HL-60/S4 treated with retinoic acid at 250 ng/mL for 4 days and 3 days (cell line): ENCODE results near the gene PSMA6.
"Not testable (repeated sequence)": the region's sequence is repeated elsewhere in the genome, so short reads cannot be mapped to it uniquely, and the experiment has no call there.

Experiments used
- in situ Hi-C: fragments of 300-500 bp; cut with MboI; formaldehyde crosslinking; loops from 2 replicates; pipeline ENCODE4 v1.7.0; 2022; ENCODE audit warnings: low sequenced_read_pairs

The PSMA6 gene

DNA sequence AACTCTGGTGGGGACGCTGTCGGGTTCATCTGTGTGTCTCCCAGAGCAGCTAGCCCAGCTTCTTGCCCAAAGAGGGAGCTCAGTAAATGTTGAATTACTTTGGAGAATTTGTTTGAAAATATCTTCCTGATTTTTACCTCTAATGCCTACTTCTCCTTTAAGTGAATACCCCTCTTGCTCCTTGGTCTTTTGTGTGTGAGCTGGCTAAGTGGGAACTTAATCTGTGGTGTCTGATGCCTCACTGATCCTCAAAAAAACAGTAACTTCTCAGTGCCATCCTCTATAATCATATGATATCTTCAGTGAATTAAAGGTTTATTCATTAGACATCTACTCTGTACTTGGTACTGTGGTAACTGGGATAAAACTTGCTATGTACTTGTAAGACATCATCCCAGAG, 7.7 kb upstream of the PSMA6 start:
- in situ Hi-C loops: no loop called here

DNA sequence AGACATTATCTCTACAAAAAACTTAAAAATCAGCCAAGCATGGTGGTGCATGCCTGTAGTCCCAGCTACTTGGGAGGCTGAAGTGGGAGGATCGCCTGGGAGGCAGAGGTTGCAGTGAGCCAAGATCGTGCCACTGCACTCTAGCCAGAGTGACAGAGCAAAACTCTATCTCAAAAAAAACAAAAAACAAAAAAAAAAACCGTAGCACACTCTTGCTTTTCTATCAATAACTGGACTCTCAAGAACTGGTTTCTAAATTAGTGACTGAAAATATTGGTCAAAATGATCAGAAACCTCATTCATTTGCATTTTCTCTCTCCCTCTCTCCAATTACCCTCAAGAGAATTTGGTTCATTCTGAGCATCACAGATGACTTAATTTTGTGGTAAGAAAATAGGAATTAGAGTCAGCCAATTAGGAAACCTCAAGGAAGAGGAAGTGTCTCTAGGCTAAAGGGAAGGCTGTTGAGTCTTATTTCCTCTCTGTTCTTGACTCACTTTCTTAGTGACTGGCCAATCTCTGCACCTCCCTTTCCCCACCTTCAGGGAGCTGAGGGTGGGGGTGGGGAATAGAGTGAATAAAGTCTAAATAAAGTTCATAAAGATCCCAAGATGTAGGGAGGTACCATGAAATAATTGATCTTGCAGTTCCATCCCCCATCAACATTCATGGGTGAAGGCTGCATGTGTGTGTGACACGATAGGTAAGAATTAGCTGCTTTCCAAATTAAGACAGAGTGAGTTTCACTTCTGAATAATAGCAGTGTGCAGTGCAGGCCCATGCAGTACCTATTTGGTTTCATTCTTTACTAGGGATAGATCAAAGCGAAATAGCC, 6.8 kb upstream of the PSMA6 start:
- in situ Hi-C loops: no loop called here

DNA sequence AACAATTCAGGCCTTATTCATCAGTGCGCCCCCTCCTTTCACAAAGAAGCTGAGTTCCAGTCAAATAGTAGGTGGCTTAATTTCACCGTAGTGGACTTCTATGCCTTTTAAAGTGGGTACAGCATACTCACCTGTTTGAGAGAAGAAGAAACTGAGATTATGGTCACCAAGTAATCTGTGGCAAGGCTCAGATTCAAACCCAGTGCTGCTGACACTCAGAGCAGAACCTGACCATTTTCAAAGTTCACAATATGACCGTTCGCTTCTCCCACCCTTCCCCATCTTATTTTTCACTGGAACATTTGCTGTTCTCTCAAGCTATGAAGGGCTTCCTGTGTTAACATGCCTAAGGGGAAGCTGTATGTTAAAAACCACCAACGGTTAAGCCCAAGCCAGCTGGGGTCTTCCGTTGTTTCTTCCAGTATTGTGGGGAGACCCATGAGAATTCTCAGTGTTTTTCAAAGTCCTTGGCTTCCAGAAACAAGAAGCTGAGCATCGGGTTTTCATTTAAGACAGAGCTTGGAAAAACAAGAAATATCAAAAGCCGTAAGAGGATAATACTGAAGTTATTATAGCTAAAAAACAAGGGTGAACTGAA, 6.1 kb upstream of the PSMA6 start:
- in situ Hi-C loops: no loop called here

DNA sequence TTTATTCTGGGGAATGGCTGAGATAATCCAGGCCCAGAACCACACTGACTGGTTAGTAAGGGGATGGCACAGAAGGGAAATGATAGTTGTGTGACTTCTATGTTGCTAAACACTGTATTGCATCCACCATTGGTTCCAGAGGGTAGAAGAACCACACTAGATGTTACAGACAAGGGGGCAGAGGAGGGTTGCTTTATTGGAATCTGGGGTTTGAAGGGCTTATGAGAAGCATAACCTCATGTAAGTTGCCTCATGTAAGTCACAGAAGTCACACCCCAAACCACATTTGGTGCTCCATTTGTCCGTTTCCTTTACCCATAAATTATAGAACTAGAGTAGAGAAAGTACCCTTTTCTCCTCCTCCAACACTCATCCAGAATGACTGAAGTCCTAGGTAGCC, 5.5 kb upstream of the PSMA6 start:
- in situ Hi-C loops: no loop called here

DNA sequence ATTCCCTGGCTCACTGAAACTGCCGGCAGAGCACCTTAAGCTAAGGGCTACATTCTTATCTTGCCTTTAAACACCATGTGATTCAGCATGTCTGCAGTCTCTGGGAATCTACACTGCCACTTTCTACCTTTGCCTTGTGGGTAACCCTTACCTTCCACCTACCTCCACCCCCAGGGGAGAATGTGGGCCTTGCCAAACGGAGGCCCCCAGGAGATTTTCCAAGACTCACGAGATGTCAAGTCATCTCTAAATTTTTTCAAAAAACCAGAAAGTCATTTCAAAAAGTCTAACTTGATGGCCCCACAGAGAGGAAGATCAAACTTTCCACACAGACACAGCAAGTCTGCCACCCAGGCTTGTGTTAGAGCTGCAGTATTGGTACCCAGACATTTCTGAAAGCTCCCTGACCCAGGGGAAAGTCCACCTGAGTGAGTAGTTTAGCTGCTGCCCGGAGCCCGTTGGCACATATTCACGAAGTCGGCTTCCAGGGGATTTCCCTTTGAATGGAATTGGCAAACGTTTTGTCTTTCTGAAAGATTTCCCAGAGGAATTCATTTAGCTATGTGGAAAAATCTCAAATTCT, 4.7 kb upstream of the PSMA6 start:
- in situ Hi-C loops: no loop called here

DNA sequence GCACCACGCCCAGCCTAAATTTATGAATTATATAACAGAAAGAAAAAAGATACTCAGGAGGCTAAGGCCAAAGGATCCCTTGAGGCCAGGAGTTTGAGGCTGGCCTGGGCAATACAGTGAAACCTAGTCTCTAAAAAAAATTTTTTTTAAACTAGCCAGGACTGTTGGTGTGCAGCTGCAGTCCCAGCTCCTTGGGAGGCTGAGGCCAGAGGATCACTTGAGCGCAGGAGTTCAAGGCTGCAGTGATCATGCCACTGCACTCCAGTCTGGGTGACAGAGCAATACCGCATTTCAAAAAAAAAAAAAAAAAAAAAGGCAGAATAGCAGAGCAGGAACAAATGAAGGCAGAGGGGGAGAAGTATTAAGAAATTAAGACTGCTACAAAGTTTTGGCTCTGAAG, 2.6 kb upstream of the PSMA6 start:
- in situ Hi-C loops: no loop called here

DNA sequence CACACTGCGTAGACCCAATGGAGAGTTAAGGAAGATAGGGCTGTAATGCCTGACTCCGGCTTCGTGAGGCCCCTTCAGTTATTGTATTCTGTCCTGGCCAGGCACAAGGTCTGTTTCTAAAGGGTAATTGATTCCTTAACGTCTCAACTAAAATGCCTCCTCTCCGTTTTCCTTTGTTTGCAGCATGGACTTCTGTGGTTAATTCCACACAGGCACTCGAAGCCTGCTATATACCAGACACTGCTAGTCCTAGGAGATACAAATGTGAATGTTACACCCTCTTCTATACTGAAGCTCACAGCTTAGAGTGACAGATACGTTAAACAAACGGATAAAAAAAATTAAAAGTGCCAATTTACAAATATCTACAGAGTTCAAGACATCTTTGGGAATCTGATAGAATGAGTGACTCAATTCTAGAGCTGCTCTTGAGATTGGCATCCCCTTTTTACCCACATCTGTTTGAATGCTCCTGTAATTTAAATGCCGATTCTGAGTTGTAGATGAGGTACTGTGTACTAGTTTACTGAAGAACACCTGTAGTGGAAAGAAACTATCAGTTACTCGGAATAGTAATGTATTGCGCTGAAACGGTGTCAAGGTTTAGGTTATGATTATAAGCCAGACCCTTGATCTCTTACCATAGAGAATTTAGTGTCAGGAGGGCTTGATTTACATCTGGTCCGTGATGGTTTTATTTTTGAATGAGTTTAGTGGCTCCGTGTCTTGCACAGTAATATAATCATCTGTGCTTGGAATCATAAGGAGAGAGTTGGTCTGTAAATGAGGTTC, 784 bp downstream of the PSMA6 start:
- in situ Hi-C loops: no loop called here

DNA sequence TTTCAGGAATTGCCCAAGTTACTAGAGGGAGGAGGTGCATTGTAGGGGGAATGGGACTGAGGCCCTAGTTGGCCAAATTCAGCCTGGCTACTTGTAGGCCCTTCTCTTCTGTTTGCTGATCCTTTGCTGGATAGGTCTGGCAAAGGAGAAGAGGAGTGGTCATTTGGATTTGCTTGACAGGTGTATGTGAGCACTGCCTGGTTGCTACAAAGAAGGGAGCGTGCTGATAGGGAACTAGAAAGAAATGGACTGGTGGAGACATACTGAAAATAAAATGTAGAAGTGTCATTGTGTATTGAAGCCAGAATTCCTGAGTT, 3.6 kb downstream of the PSMA6 start:
- in situ Hi-C loops: no loop called here

DNA sequence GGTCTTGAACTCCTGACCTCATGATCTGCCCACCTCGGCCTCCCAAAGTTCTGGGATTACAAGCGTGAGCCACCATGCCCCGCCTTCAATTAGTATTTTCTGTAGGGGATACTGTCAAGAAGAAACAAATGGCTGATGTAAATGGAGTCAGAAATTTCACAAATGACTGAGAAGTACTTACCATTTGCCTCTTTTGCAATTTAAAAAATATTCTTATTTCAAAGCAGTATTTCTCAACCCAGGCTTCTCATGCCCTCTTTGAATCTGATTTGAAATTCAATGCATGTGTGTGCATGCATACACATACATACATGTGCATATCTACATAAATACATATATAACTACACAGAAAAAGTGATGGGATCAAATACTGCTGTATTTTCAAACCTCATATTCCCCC, 4.4 kb downstream of the PSMA6 start:
- in situ Hi-C loops: no loop called here

DNA sequence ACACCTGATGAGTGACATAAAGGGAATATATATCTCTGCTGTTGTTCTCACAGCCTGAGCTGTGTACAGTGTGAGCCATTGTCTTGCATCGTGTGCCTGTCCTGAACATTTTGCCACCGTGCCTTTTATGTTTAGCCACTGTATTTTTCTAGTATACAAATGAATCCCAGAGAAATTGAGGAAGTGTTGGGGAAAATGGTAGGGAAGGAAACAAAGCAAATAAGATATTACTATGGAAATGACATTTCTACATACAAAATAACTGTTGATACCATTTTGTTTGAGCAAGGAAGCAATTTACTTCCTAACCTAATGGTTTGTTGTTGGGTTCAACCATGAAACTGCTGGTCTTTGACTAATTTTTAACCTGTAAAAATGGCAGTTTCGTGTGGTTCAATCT, 5.5 kb downstream of the PSMA6 start:
- in situ Hi-C loops: no loop called here

DNA sequence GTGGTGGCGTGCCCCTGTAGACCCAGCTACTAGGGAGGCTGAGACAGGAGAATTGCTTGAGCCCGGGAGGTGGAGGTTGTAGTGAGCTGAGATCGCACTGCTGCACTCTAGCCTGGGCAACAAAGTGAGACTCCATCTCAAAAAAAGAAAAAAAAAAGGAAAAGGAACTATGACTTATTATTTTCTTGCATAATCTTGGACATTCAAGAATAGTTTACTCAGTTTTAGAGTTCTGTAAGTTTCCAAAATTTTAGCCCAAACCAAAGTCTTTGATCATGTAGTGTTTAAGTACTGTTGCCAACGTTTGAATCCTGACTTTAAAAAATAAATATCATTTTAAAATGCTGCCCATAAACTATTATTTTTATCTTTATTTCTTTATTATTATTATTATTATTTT, 6.2 kb downstream of the PSMA6 start:
- in situ Hi-C loops: no loop called here

DNA sequence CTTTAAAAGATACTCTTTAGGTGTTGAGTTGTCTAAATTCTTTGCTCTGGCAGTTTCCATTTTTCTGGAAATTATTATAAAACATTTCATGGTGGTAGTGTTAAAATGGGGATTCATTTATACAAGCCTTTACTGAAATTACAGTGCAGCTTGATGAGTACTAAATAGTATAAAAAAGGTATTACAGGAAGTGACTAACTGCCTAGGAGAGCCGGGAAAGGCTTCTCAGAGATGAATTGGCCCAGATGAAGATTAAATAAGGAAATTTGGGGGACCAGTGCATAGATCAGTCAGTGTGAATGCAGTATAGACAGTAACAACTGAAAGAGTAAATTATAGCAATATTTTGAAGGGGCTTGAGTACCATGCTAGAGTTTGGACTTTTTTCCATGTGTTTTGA, 7.5 kb downstream of the PSMA6 start:
- in situ Hi-C loops: no loop called here

DNA sequence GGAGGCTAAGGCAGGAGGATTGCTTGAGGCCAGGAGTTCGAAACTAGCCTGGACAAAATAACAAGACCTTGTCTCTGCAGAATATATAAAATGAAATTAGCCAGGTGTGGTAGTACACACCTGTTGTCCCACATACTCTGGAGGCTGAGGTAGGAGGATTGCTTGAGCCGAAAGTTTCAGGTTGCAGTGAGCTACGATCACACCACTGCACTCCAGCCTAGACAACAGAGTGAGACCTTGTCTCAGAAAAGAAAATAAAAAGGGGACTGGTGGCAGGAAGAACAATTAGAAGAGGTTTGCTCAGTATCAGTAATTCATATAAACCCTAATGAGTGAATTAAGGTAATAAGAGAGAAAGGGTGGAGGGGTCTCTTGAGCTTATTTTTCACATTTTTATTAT, 8.0 kb downstream of the PSMA6 start:
- in situ Hi-C loops: no loop called here

DNA sequence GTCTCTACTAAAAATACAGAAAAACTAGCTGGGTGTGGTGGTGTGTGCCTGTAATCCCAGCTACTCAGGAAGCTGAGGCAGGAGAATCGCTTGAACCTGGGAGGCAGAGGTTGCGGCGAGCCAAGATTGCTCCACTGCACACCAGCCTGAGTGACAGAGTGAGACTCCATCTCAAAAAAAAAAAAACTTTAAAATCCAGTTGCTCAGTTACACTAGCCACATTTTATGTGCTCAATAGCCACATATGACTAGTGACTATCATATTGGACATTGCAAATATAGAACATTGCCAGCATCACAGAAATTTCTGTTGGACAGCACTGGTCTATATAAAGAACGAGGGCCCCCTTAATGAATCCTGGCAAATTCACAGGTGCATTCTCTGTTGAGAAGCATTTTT, 9.2 kb downstream of the PSMA6 start:
- in situ Hi-C loops: not testable (repeated sequence)

DNA sequence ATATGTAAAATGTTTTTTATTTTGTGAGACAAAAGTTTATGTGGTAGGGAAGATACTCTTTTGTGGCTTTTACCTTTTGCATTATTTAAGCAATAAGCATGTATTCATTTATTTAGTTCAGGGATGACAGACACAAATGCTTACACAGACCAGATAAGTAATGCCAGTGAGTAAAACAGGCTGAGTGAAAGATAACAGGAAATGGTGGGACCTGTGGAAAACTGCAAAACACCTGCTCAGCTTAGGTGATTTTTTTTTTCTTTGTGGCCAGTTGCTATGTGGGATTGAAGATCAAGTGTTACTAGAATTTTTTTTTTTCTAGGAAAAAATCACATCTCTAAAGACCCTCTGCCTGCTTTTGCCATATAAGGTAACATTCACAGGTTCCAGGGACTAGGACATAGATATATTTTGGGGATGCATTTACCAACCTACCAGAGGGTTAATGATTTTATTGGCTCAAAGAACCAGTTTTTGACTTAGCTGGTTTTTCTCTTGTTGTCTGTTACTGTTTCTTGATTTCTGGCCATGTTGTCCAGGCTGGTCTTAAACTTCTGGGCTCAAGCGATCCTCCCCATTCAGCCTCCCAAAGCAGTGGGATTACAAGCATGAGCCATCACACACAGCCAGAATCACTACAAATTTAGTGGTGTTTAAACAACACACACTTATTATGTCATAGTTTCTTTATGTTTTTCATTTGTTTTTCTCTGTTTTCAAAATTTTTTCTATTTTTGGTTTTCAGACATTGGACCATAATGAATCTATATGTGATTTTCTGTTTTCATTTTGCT, 9.8 kb downstream of the PSMA6 start:
- in situ Hi-C loops: no loop called here

DNA sequence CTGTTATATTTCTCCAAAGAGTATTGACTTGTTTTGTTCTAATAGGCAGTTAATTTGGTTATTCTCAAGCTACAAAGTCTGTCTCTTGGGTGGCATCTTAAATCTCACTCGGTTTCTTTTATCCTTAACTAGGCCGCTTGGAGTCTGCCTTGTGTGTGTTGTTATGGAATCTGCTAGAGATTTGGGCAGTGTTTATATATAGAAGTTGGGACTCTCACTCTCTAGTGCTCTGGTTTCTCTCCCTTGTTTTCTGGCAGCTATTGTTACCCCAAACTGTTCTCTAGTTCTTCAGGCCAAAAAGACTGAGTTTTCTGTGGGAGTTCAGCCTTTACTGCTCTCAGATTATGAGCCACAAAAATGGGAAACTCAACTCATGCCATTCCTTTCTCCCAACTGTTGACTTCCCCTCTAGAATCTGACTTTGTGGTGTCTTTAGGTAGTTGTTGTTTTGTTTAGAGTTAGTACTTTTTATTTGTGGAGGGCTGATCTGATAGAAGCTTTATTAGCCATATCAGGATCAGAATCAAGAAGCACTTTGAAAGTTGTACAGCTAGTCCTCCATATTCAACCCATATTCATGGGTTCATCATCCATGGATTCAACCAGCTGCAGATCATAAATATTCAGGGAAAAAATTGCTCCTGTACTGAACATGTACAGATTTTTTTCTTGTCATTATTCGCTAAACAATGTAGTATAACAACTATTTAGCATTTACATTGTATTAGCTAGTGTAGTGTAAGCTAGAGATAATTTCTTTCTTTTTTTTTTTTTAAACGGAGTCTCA, 11.2 kb downstream of the PSMA6 start:
- in situ Hi-C loops: no loop called here

DNA sequence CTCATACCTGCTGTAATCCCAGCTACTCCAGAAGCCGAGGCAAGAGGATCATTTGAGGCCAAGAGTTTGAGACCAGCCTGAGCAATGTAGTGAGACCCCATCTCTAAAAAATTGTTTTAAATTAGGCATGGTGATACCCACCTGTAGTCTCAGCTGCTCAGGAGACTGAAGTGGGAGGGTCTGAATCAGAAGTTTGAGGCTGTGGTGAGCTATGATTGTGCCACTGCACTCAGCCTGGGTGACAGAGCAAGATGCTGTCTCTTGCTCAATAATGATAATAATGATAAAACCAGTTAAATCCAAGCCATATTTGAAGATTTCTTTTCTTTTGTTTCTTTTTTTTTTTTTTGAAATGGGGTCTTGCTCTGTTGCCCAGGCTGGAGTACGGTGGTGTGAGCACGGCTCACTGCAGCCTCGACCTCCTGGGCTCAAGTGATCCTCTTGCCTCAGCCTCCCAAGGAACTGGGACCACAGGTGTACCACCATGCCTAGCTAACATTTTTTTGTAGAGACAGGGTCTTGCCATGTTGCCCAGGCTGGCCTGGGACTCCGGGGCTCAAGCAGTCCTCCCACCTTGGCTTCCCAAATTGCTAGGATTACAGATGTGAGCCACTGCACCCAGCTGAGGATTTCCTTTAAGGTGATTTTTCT, 12.8 kb downstream of the PSMA6 start:
- in situ Hi-C loops: no loop called here

DNA sequence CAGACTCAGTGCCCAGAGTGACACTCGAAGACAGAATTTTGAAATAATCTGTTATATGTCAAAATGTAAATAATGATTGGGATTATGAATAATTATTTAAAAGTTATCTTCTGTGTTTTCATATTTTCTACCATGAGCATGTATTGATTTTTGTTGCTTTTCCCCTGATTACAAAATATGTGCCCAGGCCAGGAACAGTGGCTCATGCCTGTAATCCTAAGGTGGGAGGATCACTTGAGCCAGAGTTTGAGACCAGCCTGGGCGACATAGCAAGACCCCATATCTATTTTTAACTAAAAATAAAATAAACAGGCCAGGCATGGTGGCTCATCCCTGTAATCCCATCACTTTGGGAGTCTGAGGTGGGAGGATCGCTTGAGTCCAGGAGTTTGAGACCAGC, 13.5 kb downstream of the PSMA6 start:
- in situ Hi-C loops: no loop called here

DNA sequence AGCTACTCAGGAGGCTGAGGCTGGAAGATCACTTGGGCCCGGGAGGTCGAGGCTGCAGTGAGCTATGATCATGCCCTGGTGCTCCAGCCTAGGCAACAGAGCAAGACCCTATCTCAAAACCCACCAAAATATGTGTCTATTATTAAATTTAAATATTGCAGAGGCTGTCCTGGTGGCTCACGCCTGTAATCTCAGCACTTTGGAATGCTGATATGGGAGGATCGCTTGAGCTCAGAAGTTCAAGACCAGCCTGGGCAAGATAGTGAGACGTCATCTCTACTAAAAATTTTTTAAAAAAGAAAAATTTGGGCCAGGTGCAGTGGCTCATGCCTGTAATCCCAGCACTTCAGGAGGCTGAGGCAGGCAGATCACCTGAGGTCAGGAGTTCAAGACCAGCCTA, 13.9 kb downstream of the PSMA6 start:
- in situ Hi-C loops: no loop called here

DNA sequence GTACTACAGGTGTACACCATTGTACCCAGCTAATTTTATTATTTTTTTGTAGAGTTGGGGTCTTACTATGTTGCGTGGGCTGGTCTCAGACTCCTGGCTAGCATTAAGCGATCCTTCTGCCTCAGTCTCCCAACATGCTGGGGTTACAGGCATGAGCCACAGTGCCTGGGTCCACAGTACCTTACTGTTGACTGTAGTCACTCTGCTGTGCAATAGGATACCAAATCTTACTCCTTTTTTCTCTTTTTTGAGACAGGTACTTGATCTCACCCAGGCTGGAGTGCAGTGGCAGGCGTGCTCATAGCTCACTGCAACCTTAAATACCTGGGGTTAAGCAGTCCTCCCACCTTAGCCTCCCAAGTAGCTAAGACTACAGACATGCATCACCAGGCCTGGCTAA, 25.6 kb downstream of the PSMA6 start:
- in situ Hi-C loops: no loop called here
